HG02870 (cell line): ENCODE results near the gene BCOR.

Experiments used
- ATAC-seq: cut with Tn5 transposase; IDR thresholded peaks from one replicate; pipeline ENCODE4 v1.9.1; 2021; ENCODE audit warnings: mild to moderate bottlenecking, moderate library complexity; ENCODE audit not compliant: unreplicated experiment

BCOR gene

GRCh38 chrX:40037367-40037766 lies 60.4 kb downstream of the BCOR start:
- ATAC-seq: no peak

GRCh38 chrX:40035726-40036125 lies 62.0 kb downstream of the BCOR start:
- ATAC-seq: no peak

GRCh38 chrX:40031911-40032310 lies 65.8 kb downstream of the BCOR start:
- ATAC-seq: no peak

GRCh38 chrX:40030205-40030604 lies 67.6 kb downstream of the BCOR start:
- no peak for ATAC-seq

GRCh38 chrX:40022421-40022820 lies 75.3 kb downstream of the BCOR start:
- ATAC-seq: peak; percentile 57

GRCh38 chrX:40021647-40022046 lies 76.1 kb downstream of the BCOR start:
- no peak for ATAC-seq

- ATAC-seq: no peak
Observed at GRCh38 chrX:40019541-40019940, 78.2 kb downstream of the BCOR start.

GRCh38 chrX:40018041-40018440 lies 79.7 kb downstream of the BCOR start:
- no peak for ATAC-seq

- no peak for ATAC-seq
Observed at GRCh38 chrX:40016749-40017148, 81.0 kb downstream of the BCOR start.

GRCh38 chrX:40015693-40016092 lies 82.1 kb downstream of the BCOR start:
- no peak for ATAC-seq

GRCh38 chrX:40013266-40014195 lies 84.2 kb downstream of the BCOR start:
- ATAC-seq: no peak

GRCh38 chrX:40012868-40013265 lies 84.9 kb downstream of the BCOR start:
- no peak for ATAC-seq

- no peak for ATAC-seq
Observed at GRCh38 chrX:40012039-40012867, 85.5 kb downstream of the BCOR start.

- ATAC-seq: no peak
Observed at GRCh38 chrX:40011322-40012038, 86.3 kb downstream of the BCOR start.

- no peak for ATAC-seq
Observed at GRCh38 chrX:40010550-40011321, 87.0 kb downstream of the BCOR start.

GRCh38 chrX:40009890-40010289 lies 87.9 kb downstream of the BCOR start:
- ATAC-seq: no peak

GRCh38 chrX:40009462-40009851 lies 88.3 kb downstream of the BCOR start:
- ATAC-seq: no peak

GRCh38 chrX:40008791-40009461 lies 88.8 kb downstream of the BCOR start:
- ATAC-seq: no peak

- no peak for ATAC-seq
Observed at GRCh38 chrX:40007756-40008705, 89.7 kb downstream of the BCOR start.
